IPS-NIHi7 (cell line): ENCODE data around the gene WDFY3.

Experiments used
- DNase-seq: peaks from one replicate; pipeline ENCODE4 v3.0.0; 2012; ENCODE audit warnings: mixed read lengths; ENCODE audit errors: extremely low spot score

The WDFY3 gene

GRCh38 chr4:84622959-84623358 lies 343.5 kb downstream of the WDFY3 start:
- peak; percentile 15 for DNase-seq
